ENCODE data around the gene ELFN2.

Gene ELFN2

DNA sequence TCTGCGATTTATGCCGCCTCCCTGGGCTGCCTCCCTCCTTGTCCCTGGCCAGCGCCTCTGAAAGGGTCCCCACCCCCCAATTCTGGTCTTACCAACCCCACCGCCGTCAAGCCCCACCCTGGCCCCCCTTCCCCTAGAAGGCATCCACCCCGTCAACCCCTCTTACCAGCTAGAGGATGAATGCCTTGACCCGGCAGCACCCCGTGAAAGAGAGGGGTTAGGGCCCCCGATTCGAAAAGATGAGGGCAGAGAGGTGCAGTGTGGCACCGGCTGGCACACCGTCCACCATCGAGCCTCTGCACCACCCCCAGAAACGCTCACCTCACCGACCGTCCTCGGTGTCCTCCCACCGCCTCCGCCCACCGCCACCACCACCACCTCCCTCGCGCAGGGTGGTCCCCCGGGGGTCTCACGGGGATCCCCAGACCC, 559 bp downstream of the ELFN2 start:
- no peak for DNase-seq

GRCh38 chr22:37425800-37426705, 1.2 kb downstream of the ELFN2 start:
- DNase-seq = no peak

DNA sequence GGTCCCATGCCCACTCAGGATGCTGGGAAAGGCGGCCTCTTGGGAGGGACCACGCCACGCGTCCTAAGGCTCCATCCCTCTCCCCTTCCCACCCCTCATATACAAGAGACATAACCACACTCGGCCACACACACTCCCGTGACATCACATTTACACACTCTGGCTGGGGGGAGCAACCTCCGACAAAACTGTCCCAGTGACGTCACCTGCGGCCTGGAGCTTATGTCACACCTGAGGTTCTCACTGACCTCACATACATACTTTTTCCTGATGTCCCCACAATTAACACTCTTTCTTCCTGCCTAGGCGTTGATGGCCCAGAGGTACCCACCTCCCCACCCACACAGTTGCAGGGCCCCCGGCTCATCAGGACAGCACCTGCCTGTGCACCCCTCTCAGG, 1.9 kb downstream of the ELFN2 start:
- no peak for DNase-seq

- no peak for DNase-seq
Observed at GRCh38 chr22:37423283-37423682, 4.0 kb downstream of the ELFN2 start.

DNA sequence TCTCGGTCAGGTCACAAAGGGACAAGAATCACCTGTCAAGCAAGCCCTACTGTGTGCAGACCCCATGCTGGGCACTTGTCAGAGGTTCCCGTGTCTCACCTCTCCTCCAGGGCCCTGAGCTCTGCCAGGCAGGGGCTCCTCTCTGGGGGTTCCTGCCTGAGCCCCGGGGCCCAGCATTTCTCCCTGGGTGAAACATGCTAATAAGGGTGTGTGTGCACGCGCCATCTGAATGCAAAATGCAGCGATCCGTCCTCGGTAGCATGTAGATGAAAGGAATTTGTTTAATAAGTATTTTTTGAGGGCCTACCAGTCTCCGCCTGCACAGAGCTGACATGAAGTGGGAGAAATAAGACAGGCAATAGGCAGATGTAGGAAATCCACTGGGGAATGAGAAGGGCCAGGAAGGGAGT, 5.8 kb downstream of the ELFN2 start:
- no peak for DNase-seq

- DNase-seq = peak; percentile 77 to 86 (median 85)
Observed at GRCh38 chr22:37420686-37421467, 6.4 kb downstream of the ELFN2 start.

DNA sequence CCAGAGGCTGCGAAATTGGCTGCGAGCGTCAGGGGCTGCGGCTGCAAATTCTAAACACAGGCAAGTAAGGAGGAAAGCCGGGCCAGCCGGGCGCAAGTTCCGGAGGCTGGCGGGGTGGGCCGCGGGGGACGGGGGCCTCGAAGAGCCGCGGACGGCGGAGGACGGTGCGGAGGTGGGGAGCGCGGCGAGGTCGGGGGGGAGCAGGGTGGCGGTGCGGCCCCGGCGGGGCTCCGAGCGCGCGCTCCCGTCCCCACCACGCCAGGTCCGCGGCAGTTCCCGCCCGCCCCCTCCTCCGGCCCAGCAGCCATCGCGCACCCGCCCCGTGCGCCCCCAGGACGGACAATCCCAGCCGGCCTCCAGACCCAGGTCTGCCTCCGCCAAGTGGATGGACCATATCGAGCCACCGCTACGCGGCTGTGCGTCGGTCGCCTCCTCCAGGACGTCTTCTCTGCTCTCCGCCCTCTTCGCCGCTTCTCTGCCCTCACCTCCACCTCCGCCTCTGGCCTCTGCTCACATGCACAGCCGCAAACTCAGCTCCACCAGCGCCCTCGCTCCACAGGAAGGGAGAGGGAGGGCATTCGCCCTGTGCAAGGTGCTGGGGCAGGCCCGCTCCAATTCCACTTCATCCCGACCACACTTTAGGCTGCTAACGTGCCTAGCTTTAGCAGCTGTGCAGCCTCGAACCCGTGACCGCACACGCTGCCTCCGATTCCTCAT, 7.2 kb downstream of the ELFN2 start:
- DNase-seq = peak in 2 of 4 experiments; percentile 34 to 55

DNA sequence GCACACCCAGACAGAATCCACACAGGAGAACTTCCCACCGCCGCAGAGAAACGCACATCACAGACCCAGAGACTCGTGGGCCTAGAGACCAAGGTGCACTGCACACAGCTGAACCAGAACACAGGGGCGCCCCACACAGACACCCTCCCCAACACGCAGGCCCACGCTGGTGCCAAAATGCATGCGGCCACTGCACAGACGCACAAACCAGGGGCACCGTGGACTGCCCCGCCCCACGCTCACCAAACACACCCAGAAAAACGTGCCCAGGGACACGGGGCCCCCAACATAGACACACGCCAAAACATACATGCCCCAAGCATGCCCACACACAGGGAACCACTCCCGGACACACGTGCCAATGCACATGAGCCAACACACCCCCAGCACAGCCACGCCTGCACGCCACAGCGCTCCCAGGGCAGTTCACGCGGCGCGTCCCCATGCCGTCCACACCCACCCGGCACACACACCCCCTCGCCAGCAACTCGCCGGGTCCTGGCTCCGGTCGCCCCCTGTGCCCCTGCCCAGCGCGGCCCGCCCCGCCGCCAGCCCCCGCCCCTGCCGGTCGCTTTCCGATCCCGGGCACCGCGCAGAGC, 7.8 kb downstream of the ELFN2 start:
- DNase-seq = peak in 3 of 4 experiments; percentile 29 to 42 (median 35)

DNA sequence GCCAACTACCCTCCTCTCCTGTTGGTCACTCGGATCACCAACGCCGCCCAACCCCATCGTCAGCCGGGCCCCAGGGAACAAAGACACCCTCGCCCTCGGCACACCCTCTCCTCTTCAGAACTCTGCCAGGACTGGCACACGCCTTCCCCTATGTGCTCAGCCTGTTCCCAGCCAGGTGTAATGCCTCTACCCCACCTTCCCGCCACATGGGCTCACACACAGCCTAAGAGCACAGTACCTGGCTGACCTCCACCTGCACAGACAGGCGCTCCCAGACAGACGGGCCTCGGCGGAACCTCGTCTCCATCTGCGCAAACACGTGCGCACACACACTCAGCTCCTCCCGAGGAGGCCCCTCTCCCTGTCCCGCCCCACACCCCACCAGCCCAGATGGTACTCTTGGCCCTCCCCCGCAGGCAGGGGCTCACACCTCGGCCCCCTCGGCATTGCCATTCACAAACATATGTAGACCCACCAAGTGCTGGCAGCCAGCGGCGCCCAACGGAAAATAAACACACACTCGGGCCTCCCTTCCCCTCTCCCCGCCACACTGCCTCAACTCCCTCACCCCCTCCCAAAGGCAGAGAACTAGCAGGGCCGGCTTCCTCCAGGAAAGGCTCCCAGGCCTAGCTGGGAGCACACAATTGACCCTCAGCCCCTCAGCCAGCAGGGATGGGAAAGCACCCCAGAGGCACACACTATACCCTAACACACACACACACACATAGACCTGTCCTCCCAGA, 8.5 kb downstream of the ELFN2 start:
- DNase-seq = no peak

- DNase-seq = no peak
Observed at GRCh38 chr22:37417677-37418348, 9.5 kb downstream of the ELFN2 start.

DNA sequence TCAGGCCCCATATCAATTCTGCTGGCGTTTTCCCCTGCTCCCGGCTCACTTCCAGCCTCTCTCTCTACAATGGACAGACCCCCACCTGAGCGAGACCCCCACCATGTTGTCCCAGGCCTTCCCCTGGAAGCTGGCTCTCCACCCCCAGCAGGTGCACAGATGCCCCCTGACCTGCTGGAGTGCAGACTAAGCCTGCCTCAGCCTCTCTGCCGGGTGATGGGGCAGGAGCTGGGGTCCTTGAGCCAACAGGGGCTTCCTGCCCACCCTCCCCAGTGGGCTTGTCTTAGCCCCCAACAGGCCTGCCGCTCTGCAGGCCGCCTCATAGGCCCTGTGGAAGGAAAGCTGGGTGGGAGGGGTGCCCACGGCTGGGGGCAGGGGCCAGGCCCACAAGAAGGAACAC, 10.0 kb downstream of the ELFN2 start:
- no peak for DNase-seq

- peak; percentile 31 to 74 (median 62) for DNase-seq
Observed at GRCh38 chr22:37416827-37417226, 10.5 kb downstream of the ELFN2 start.

DNA sequence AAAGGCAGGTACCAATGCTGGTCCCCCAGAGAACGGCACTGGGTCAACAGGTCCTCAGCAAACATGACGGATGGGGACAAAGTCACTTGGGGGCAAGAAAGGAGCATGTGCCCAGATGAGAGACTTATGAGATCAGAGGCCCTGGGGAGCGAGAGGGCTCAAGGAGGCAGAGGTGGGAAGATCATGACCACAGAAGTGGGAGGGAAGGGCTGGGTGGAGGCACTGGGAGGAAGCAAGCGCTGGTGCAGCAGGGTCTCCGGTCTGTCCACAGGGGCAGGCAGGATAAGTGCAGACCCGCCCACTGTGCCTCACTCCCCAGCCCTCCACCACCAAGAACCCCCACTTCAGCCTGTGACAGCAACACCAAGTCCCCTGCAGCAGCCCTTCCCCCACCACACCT, 10.9 kb downstream of the ELFN2 start:
- peak; percentile 44 to 65 (median 62) for DNase-seq

DNA sequence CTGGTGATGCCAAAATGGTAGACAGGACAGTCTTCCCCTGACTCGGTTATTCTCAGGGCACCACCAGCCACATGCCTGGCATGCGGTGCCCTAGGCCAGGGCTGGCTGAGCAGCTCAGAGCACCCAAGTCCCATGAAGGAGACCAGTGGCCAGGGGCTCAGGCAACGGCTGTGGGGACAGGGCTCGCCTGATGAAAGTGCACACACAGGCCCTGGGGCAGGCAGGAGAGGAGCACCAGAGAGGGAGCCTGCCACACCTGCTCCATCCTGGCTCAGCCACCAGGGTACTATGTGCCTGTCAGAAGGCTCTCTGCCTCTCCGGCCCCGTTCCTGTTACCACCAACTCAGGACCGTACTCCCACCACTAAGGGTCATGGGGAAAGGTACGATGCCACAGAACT, 12.1 kb downstream of the ELFN2 start:
- DNase-seq = no peak

GRCh38 chr22:37414288-37414687, 13.0 kb downstream of the ELFN2 start:
- no peak for DNase-seq

DNA sequence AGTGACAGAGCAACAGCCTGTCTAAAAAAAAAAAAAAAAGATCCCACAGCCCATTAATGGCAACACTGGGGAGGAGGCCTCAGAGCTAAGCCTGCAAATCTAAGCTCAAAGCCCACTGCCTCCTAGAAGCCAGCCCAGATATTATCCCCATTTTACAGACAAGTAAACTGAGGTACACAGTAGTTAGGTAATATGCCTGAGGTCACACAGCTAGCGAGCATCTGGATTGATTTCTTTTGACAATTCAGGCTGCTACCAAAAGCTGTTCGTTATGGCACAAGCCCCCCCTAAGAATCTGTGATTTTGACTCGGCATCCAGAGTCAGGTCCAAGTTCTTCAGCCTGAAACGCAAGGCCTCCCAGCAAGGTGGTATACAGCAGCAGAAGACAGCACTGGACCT, 13.7 kb downstream of the ELFN2 start:
- no peak for DNase-seq

DNA sequence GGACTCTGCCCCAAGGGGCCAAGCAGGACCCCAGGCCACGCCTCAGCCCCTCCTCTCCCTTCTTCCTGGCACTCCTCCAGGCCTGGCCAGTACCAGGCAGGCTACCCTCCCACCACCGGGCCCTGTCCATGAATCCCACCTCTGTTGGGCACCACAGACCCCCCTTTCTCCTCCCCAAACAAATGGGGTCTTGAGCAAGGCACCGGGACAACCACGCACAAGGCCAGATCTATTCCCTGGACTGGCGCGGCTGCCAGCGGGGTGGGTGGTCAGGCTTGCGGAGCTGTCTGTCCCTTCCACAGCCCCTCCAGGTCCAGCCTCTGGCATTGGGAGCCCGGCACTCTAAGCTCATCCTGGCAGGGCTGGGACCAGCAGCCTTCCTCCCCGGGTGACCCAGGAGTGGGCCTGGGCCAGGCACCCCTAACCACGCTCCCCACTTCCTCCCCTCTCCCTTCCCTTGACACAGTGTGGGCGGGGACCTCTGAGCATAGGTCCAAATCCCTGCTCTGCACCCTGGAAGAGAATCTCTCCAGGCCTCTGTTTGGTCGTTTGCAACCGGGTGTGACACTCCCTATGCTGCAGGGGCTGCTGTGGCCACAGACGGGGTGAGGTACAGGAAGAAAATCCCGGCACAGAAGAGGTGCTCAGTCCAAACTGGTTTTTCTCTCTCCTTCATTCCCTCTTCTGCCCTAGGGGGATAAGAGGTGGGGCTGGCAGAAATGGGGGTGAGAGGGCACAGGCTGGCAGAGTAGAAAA, 14.6 kb downstream of the ELFN2 start:
- DNase-seq = peak in 2 of 4 experiments; percentile 34 to 36

DNA sequence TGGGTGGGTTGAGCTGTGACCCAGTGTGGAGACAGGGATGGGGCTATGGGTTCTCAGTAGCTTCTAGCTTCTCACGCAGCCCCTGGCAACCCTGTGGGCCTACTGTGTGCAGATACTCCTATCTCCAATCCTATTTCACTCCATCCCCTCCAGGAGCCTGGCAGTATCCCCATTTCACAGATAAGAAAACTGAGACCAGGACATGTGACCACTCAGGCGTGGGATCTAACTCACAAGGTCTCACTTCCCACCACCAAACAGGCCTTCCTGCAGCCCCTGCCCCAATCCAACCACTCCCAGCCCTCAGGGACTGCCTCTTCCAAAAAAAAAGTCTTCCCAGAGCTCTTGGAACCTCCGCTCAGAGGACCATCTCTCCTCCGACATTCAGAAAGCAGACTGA, 15.6 kb downstream of the ELFN2 start:
- DNase-seq = no peak

GRCh38 chr22:37410174-37411055, 16.9 kb downstream of the ELFN2 start:
- DNase-seq = peak; percentile 45 to 73 (median 64)

Measured in suppressor macrophage (primary cell).